Measurements from ENCODE around the gene NSG1. TPM values are rescaled to one million over a fixed set of nuclear protein-coding genes. Genes with fewer than 3 reads are reported as not detected.

The NSG1 gene
- total and polyA plus RNA-seq, 2 of the 4 experiments (the other 2 are of a cell fraction), result 0.72 to 1.6 TPM

DNA sequence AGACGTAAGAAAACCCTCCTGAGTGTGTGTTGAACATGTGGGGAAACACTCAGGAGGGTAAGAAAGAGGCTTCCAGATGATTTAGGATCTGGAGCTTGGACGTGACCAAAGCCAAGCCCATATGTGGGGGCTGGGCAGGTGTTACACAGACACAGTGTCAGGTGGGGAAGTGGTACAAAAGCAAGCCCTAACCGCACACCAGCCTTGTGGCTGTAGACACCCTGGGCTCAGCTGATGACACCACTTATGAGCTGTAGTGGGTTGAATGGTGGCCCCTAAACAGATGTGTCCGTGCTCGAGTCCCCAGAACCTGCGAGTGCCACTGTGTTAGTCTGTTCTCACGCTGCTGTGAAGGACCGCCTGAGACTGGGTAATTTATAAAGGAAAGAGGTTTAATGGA, 25.0 kb upstream of the NSG1 start:
- Histone ChIP-seq H3K79me1 (ENCODE audit: low read depth in 1 of 2, low read length in 2 of 2) (no peaks in the 10 kb centered on the region), H3K14ac (replicated peaks; ENCODE audit: low read depth, low read length) (no peak overlapping the region), H3K18ac (ENCODE audit: low read depth, low read length) (no peak overlapping the region), H3K4ac (ENCODE audit: low read depth, low read length) (no peak overlapping the region), H3K27me3 (ENCODE audit: control insufficient read depth, insufficient read depth, low read length) (peaks cover 35% of the 10 kb centered on the region), H3K36me3 (ENCODE audit: control insufficient read depth, insufficient read depth, low read length) (no peaks in the 10 kb centered on the region), H2AFZ (replicated peaks; ENCODE audit: low read length, poor library complexity) (no peak overlapping the region), H3K4me1 (ENCODE audit: control insufficient read depth, insufficient read depth, low read length) (no peaks in the 10 kb centered on the region), H3K9me1 (ENCODE audit: insufficient read depth, low read length) (no peaks in the 10 kb centered on the region), H2BK20ac (ENCODE audit: low read depth, low read length) (no peak overlapping the region), H3K27ac (ENCODE audit: insufficient read depth, low read length) (no peak overlapping the region), H3K9ac (ENCODE audit: low read depth, low read length) (no peak overlapping the region), H3K9me3 (ENCODE audit: control insufficient read depth, insufficient read depth, low read length) (no peaks in the 10 kb centered on the region; the same call in none of the 2 replicates), H3K4me3 (ENCODE audit: insufficient read depth, low read depth, low read length) (no peak overlapping the region), H2BK5ac (ENCODE audit: low read depth, low read length, poor library complexity, severe bottlenecking) (no peak overlapping the region), H3K4me2 (ENCODE audit: low read depth, low read length) (no peak overlapping the region), H2BK15ac (ENCODE audit: low read depth, low read length) (no peak overlapping the region), H2AK9ac (replicated peaks; ENCODE audit: low read depth, low read length, poor library complexity) (no peak overlapping the region), H2AK5ac (ENCODE audit: low read depth, low read length) (no peak overlapping the region), H4K5ac (ENCODE audit: low read depth, low read length) (no peak overlapping the region), H3K23ac (ENCODE audit: low read depth, low read length) (no peak overlapping the region), H4K91ac (ENCODE audit: insufficient read depth, low read depth, low read length) (no peak overlapping the region), H4K20me1 (ENCODE audit: insufficient read depth, low read length) (no peaks in the 10 kb centered on the region), H4K8ac (ENCODE audit: low read depth in 2 of 2, low read length in 2 of 2) (no peak overlapping the region), H3K56ac (ENCODE audit: extremely low read depth, insufficient read depth, low read length) (no peak overlapping the region), H2BK120ac (ENCODE audit: low read depth, low read length) (no peak overlapping the region)
- dilution Hi-C loops (cut with HindIII; ENCODE audit: low sequenced_read_pairs, unreplicated experiment), result no loop called here
- no CpG with 5 or more reads among the region's 8 CpGs for WGBS, 2 experiments (ENCODE audit: extremely low coverage in 2 of 2, insufficient read length in 1 of 2)
- no peak for DNase-seq
- intact Hi-C loops (cut with micrococcal nuclease), result no loop called here
- in situ Hi-C loops (cut with MboI; ENCODE audit: low sequenced_read_pairs), result no loop called here
- TF ChIP-seq BHLHE40 (IDR thresholded peaks at IDR 0.05; ENCODE audit: low read depth, low read length), result no peak
- no peak for TF ChIP-seq MXI1 (IDR thresholded peaks at IDR 0.05; ENCODE audit: borderline replicate concordance, low read depth, low read length)
- no peak for TF ChIP-seq RAD21 (IDR thresholded peaks at IDR 0.05; ENCODE audit: low read length)
- no peak for TF ChIP-seq FOS (IDR thresholded peaks at IDR 0.05; ENCODE audit: low read depth, low read length)
- POLR2A ChIA-PET (ENCODE audit: unreplicated experiment), result no interaction called here
- ATAC-seq (ENCODE audit: low read depth), result no peak
- BruUV-seq (replicated peaks), result no TSS peak
- CTCF ChIA-PET, result no interaction called here
